Measurements from ENCODE around the gene METTL2B.

DNA sequence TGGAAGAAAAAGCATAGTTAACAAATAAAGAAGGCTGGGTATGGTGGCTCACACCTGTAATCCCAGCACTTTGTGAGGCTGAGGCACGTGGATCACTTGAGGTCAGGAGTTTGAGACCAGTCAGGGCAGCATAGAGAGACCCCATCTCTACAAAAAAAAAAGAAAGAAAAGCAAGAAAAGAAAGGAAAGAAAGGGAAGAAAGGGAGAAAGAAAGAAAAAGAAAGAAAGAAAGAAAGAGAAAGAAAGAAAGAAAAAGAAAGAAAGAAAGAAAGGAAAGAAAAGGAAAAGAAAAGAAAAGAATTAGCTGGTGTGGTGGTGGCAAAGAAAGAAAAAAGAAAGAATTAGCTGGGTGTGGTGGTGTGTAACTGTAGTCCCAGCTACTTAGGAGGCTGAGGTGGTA lies 24.0 kb upstream of the METTL2B start:
- TF ChIP-seq EZH2phosphoT487 (IDR thresholded peaks at IDR 0.05; ENCODE audit: insufficient read depth, low read depth) (no peak), EZH2 (IDR thresholded peaks at IDR 0.05; ENCODE audit: insufficient read depth, poor library complexity, severe bottlenecking) (no peak)
